UCSD-AML1 (cell line): ENCODE results near the gene PIP4K2A.
A peak's percentile ranks its signal among the peaks of the same experiment; 100 is the strongest.
"Not testable (repeated sequence)": the region's sequence is repeated elsewhere in the genome, so short reads cannot be mapped to it uniquely, and the experiment has no call there.

ENCODE experiments used
- DNase-seq: peaks from one replicate; lab custom pipeline; 2025; ENCODE audit not compliant: unreplicated experiment; lab: John Stamatoyannopoulos, UW

PIP4K2A gene

DNA sequence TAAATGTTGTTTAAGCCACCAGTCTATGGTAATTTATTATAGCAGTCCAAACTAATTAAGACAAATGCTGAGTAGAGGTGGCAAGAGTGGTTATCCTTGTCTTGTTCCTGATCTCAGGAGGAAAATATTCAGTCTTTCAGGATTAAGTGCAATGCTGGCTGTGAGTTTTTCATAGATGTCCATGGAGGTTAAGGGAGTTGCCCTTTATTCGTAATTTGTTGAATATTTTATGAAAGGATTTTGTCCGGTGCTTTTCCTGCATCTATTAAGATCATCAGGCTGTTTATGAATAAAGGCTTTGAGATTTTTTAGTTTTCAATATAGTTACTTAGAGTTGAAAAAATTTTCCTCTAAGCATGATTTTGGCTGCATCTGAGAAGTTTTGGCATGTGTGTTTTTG lies 186.9 kb downstream of the PIP4K2A start:
- DNase-seq, result no peak

DNA sequence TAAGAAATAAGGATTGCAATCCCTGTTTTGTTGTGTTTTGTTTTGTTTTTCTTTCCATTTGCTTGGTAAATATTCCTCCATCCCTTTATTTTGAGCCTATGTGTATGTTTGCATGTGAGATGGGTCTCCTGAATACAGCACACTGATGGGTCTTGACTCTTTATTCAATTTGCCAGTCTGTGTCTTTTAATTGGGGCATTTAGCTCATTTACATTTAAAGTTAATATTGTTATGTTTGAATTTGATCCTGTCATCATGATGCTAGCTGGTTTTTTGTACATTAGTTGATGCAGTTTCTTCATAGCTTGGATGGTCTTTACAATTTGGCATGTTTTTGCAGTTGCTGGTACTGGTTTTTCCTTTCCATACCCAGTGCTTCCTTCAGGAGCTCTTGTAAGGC lies 190.0 kb downstream of the PIP4K2A start:
- not testable (repeated sequence) for DNase-seq

DNA sequence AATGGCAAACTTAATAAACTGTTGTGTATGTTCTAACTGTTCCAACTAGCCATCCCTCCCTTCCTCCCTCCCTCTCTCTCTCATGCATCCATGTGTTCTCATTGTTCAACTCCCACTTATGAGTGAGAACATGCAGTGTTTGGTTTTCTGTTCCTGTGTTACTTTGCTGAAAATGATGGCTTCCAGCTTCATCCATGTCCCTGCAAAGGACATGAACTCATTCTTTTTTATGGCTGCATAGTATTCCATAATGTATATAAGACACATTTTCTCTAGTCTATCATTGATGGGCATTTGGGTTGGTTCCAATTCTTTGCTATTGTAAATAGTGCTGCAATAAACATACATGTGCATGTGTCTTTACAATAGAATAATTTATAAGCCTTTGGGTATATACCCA lies 193.7 kb downstream of the PIP4K2A start:
- not testable (repeated sequence) for DNase-seq

DNA sequence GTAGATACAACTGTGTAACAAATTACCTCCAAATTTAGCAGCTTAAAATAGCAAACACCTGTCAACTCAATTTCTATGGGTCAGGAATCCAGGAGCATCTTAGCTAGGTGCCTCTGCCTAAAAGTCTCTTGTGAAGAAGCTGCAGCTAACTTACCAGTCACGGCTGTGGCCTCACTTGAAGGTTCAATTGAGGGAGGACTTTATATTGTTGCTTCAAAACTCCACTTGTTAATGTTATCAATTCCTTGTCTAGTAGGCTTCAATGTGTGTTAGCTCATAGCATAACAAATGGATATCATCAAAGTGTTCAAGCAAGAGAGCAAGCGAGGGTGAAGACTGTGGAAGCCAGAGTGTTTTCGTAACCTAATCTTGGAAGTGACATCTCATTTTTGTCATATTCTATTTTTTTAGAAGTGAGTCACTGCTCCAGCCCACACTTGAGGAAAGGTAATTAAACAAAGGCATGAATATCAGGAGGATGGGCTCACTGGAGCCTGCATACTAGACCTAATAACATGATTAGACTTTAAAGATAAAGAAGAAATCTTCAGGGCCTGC lies 196.1 kb downstream of the PIP4K2A start:
- no peak for DNase-seq

DNA sequence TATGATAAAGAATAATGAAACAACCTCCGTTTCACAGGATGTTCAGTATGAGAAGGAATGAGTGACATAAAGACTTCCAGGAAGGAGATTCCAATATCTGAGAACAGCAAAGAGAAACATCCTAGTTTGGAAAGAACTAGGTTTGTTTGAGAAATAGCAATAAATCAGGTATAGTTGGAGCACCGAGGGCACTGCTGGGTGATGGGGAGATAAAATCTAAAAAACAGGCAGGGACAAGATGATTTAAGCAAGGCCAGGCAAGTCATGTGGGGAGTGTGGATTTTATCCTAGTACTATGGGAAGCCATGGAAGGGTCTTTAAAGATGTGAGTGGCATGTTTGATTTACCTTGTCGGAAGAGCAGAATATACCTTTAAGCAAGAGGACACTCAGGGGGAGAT lies 199.4 kb downstream of the PIP4K2A start:
- DNase-seq, result no peak

DNA sequence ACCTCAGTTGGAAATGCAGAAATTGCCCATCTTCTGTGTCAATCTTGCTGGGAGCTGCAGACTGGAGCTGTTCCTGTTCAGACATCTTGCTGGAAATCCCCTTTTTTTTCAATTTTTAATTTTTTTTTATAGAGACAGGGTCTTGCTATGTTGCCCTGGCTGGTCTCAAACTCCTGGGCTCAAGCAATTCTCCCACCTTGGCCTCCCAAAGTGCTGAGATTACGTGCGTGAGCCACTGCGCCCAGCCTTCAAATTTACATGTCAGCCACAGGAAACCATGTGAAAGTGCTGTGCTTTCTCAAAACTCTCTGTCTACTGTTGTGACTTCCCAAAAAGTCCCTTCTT lies 200.0 kb downstream of the PIP4K2A start:
- DNase-seq, result not testable (repeated sequence)

DNA sequence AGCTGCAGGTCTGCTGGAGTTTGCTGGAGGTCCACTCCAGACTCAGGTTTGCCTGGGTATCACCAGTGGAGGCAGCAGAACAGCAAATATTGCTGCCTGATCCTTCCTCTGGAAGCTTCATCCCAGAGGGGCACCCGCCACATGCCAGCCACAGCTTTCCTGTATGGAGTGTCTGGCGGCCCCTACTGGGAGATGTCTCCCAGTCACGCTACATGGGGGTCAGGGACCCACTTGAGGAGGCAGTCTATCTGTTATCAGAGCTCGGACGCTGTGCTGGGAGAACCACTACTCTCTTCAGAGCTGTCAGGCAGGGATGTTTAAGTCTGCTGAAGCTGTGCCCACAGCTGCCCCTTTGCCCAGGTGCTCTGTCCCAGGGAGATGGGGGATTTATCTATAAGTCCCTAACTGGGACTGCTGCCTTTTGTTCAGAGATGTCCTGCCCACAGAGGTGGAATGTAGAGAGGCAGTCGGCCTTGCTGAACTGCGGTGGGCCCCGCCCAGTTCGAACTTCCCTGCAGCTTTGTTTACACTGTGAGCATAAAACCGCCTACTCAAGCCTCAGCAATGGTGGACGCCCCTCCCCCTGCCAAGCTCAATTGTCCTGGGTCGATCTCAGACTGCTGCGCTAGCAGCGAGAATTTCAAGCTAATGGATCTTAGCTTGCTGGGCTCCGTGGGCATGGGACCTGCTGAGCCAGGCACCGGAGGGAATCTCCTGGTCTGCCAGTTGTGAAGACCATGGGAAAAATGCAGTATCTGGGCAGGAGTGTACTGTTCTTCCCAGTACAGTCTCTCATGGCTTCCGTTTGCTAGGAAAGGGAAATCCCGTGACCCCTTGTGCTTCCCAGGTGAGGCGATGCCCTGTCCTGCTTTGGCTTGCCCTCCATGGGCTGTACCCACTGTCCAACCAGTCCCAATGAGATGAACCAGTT lies 200.6 kb downstream of the PIP4K2A start:
- DNase-seq, result not testable (repeated sequence)

DNA sequence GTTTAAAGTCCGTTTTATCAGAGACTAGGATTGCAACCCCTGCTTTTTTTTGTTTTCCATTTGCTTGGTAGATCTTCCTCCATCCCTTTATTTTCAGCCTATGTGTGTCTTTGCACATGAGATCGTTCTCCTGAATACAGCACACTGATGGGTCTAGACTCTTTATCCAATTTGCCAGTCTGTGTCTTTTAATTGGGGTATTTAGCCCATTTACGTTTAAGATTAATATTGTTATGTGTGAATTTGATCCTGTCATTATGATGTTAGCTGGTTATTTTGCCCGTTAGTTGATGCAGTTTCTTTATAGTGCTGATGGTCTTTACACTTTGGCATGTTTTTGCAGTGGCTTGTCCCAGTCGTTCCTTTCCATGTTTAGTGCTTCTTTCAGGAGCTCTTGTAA lies 202.4 kb downstream of the PIP4K2A start:
- DNase-seq, result not testable (repeated sequence)

DNA sequence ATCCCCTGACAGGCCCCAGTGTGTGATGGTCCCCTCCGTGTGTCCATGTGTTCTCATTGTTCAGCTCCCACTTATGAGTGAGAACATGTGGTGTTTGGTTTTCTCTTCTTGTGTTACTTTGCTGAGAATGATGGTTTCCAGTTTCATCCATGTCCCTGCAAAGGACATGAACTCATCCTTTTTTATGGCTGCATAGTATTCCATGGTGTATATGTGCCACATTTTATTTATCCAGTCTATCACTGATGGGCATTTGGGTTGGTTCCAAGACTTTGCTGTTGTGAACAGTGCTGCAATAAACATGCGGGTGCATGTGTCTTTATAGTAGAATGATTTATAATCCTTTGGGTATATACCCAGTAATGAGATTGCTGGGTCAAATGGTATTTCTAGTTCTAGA lies 206.2 kb downstream of the PIP4K2A start:
- DNase-seq, result not testable (repeated sequence)

DNA sequence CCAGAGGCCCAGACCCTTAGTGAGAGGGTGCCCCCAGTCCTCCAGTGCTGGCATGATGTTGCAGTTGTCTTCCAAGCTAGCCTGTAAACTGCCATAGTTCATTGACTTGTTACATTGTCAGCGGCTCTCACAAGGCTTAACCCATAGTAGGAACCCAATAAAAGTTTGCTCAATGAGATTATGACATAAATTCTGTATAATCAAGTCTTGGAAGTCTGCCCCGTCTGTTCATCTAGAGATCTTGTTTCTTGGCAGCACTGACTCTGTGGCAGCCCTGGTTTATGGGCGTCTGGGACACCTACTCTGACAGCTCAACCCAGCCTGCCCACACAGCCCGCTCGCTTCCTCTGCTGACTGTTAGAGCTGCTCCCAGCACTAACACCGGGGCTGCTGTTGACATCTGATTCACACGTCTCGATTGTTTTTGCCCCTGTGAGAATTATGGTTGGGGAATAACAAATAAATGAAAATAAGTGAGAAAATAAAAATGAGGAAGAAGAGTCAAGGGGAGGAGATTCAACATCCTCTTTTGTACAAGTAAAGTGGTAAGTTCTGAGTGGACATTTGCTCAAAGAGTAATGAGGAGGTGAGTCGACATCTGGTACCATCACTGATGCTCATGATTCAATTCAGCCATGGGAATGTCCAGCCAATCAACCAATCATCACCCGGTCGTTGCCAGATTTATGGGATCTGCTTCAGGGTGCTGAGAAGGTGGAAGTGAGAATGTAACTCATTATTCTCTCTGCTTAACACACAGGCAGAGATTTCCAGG lies 208.3 kb downstream of the PIP4K2A start:
- DNase-seq, result peak; percentile 24

DNA sequence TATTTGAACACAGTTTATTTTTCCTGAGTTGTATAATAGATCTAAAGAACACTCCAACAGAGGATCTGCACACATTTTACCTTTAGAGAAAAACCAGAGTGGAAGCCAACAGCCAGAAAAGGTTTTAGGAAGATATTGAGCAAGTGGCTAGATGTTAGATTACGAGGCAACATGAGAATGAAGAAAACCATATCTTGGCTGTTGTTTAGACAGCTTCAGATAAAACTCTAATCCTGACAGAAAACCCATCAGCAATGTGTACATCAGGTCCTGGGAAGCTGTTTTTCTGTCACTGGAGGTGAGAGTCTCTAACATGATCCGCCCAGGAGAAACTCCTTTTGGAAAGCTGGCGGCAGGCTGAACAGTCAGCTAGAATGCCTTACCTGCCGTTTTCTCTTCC lies 209.6 kb downstream of the PIP4K2A start:
- DNase-seq, result no peak

DNA sequence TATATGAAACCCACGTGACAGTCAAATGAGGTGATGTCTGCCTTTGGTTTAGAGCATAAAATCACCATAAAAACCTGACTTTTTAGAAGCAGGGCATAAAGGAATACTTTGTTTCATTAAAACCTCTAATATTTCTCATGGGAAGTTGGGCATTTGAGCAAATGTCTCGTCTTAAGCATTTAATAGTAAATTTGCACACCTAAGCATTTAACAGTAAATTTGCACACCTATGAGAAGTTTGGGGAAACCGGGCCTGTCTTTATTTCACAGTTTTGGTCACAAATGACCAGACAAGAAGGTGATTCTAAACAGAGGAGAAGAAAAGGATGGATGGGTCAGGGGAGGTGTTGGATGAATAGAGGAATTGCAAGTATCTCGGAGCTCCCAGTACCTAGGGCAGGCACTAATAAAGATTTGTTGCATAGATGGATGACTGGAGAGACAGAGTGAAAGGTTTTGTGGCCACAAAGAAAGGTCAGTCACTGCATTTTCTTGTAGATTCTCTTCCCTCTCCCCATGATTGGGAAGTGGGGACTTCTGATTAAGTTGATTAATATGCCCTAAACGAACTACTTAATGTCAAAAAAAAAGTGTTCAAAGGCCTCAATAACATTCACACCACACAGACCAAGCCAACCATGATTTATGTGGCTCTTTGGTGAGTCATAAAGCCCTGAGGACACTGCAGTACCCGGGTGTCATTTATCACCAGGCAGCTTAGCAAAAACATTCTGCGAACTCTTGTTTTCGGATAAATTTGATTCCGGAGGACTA lies 210.9 kb downstream of the PIP4K2A start:
- DNase-seq, result no peak

DNA sequence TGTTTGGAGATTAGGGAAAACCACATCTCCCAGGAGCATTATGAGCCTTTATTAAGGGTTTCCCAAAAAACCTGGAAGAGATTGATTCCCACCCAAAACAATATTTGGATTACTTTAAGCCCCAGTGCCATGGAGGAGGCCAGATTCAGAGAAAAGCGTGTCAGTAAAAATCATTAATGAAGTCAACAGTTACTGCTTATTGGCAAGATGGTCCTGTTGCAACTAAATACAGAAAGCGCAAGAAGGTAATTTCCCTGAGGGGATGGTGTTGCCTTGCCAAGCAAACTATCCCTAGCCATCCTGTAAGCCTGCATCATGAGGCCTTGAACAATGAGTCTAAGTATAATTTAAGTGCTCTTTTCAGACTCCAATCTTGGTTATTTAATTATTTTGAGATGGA lies 212.5 kb downstream of the PIP4K2A start:
- no peak for DNase-seq

DNA sequence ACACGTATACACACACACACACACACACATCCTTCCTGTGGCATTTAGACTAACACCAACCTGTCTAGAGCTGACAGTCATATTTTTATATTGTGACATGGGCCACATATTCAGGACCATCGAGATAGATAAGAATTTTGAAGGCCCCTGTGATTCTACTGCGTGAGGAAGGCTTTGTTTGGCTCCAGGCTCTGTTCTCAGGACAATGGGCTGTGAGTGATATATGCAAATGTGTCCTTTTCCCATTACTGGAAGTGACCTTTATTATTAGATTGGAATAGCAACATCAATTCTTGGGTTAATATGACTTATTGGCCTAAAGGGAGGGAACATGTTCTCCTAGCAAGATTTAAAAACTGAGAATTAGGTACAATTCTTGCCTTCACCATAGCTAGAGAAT lies 213.0 kb downstream of the PIP4K2A start:
- DNase-seq, result no peak

DNA sequence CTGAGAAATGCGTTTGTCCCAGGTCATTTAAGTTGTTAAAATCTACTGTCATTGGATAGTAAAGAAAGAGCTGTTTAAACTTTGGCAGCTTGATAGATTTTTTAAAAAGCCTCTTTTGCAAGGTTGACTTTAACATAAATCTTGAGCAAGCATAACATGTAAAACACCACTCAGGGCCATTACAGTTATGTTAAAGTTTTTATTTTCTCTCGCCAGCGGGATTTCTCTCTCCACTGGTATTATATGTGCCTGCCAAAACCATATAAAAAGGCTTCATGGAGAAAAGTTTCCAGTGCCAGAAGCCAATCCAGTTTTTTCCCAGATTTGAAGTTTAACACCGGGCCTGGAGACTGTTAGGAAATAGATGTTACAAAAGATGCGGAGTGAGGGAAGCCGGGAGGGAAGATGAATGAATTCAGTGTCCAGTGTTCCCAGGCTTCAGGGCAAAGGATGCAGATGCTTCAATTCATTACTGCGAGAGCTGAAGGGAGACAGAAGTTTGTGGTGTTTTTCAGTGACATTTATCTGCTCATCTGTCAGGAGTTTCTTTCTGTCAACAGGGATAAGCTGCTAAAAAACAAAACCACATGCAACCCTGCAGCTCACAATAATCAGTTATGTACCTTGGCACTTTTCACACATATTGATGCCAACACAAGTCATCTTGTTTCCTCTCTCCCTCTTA lies 213.6 kb downstream of the PIP4K2A start:
- DNase-seq, result no peak

DNA sequence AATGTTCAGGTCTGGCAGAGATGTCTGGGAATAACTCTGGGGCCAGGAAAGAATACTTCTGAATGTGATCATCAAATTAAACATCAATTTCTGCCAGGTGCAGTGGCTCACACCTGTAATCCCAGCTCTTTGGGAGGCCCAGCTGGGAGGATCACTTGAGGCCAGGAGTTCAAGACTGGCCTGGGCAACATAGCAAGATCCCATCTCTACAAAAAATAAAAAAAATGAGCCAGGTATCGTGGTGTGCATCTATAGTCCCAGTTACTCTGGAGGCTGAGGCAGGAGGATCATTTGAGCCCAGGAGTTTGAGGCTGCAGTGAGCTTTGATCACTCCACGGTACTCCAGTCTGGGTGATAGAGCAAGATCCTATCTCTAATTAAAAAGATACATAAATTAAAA lies 214.4 kb downstream of the PIP4K2A start:
- not testable (repeated sequence) for DNase-seq

DNA sequence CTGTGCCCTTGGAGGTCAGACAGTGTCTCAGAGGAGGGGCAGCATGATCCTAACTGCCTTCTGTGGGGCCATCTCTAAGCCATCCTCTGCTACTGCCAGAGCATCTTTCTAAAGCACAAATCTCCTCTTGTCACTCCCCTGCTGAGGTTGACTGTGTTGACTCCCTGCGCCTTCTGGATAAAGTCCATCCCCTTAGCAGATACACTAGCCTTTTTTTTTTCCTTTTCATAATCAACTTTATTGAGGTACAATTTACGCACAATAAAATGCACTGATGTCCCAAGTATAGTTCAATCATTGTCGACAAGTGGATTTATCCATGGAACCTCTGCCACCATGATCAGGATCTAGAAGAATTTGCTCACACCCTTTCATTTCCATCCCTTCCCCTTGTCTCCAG lies 219.0 kb downstream of the PIP4K2A start:
- no peak for DNase-seq

DNA sequence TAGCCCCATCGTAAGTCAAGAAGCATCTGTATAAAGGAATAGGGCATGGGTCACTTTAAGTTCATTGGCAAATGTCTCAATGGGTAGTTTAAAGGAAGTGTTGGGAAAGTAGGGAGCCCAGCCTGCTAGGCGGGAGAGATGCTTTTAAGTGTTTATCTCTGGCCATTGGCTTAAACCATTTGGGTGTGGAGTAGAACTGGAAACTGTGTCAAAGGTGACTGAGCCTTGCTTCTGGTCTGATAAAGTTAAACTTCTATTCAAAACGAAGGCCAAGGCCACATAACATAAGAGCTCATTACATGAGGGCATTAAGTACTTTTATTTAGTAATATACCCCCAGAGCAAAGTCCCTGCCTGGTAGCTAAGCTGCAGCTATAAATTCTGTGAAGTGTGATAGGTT lies 220.4 kb downstream of the PIP4K2A start:
- DNase-seq, result no peak

DNA sequence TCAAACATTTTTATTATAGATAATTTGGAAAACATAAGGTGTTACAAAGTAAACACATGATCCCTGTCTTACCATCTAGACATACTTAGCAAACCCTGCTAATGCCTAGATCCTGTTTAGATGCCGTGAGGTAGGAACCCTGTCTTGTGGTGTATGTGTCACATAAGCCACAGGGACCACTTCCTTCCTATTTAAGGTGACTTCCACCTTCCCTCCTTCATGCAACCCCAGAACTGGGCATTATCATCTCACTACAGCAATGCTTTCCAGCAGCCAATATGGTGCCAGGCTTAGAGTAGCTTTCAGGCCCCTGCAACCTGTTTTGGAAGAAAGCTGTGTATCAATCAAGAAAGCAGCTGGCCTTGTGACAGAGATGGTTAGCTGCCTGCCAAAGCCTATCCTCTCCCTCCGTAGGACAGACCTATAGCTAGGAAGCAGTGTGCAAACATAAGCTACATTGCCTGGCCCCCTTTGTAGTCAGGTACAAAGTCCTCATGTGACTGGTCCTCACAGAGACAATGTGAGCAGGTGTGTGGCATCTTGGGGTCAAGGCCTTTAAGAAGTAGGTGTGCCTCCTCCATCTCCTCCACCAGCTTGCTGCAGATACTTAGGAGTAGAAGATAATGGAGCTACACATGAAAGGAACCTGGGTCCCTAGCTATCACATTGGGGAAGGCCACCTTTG lies 222.3 kb downstream of the PIP4K2A start:
- peak; percentile 44 for DNase-seq

DNA sequence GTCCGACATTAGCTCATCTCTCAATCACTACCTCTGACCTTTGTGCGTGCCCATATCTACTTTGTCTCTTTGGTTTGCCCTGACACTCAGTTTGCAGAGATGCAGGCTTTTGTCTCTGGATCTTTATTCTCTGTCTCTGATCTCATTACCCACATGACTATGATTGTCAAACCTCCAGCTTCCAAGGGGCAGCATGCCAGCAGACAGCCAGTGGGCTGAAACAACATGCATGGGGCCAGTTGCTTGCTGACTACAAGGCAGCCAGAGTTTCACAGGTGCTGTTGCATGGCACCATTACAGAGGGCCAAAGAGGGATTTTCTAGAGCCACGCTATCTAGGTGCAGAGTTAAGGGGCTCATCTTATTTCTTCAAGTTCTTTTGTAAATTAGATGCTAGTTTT lies 222.9 kb downstream of the PIP4K2A start:
- no peak for DNase-seq
